Left hindlimb (tissue), 1 donor: ENCODE data around the gene ZNF324B.
"Not testable (repeated sequence)": the region's sequence is repeated elsewhere in the genome, so short reads cannot be mapped to it uniquely, and the experiment has no call there.

Experiments used
- DNase-seq: peaks from one replicate; pipeline ENCODE4 v3.0.0-alpha.2; 2018

The ZNF324B gene

DNA sequence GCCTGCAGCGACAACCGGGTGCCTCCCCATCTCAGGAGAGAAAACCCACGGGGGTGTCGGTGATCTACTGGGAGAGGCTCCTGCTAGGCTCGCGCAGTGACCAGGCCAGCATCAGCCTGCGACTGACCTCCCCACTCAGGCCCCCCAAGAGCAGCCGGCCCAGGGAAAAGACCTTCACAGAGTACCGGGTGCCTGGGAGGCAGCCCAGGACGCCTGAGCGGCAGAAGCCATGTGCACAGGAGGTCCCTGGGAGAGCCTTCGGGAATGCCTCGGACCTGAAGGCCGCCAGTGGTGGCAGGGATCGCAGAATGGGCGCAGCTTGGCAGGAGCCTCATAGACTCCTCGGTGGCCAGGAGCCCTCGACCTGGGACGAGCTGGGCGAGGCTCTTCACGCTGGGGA, 3.9 kb downstream of the ZNF324B start:
- DNase-seq: no peak

DNA sequence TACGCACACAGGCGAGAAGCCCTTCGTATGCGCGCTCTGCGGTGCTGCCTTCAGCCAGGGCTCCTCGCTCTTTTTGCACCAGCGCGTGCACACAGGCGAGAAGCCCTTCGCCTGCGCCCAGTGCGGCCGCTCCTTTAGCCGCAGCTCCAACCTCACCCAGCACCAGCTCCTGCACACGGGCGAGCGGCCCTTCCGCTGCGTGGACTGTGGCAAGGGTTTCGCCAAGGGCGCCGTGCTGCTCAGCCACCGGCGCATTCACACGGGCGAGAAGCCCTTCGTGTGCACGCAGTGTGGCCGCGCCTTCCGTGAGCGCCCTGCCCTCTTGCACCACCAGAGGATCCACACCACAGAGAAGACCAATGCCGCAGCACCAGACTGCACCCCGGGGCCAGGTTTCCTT, 4.7 kb downstream of the ZNF324B start:
- DNase-seq: no peak

DNA sequence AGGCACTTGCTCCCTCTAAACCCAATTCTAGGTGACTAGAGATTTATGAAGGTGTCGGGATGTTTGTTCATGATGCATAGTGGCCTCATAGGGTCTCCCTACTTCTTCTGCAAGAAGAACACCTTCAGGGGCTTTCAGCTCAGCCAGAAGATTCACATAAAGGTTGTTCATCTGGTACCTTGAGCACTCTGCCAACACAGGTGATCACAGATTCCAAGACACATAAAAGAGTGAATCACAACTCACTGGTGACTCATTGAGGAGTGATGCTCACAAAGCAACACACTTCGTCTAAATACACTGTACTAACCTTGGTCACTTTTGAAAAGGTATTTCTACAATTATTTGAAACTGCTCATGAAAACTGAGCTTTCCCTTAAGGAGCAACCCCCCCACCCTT, 8.6 kb downstream of the ZNF324B start:
- no peak for DNase-seq

DNA sequence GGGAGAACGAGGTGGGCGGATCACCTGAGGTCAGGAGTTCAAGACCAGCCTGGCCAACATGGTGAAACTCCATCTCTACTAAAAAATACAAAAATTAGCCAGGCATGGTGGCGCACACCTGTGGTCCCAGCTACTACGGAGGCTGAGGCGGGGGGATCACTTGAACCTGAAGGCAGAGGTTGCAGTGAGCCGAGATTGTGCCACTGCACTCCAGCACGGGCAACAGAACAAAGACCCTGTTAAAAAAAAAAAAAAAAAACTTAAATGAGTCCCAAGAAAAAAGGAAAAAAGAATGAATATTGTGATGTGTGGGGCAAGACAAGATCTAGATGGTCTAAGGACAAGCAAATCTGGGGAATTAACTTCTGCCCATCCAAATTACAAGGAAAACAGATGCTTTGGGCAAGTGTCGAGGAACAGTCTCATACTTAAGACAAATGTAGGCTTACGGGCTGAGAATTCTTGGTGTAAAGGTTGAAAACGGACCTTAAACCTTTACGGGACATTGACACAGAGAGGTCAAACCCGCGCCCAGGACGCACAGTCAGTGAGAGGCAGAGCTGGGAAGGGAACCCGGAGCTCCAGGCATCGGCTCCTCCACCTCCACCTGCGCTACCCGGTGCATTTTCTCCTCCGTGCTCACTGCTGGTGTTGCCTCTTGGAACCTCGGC, 14.8 kb downstream of the ZNF324B start:
- DNase-seq: no peak

DNA sequence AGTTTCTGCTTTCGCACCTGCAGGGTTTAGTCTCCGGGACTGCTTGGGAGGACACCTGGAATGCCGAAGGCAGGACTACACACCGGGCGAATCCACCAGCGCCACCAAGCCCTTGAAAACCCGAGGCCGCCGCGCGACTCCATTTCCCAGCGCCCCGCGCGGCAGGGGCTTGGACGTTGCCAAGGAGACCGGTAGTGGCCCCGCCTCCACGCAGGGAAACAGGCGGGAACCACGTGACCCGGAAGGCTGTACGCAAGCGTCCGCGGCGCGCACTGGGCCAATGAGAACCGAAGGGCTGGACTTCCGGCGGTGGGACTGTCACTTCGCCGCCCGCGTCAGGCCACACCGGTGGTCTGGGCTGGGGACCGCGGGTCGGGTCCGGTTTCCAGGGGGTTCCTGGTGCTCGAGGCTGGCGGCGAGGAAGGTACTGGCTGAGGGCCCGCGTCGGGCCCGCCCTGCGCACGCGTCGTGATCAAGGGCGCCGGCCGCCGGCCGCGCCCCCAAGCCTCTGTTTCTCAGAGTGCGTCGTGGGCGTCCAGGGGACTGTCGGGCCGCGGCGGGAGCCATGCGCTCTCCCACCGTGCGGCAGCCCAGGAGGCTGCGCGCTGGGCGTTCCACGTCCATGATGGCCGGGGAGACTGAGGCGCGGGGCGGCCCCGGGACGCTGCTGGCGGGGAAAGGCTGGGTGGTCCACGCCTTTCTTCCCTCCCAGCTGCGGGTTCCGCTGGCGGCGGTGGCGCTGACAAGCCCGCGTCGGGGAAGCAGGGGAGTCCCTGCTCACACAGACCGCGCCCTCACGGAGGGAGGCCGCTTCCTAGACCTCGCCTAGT, 15.6 kb downstream of the ZNF324B start, which contains the start of gene ZNF324:
ZNF324 (plus strand) TSS at position 321 of the 830 bp plus-strand sequence. CDS start 2,106 bp downstream, outside the sequence.
- DNase-seq: peak; percentile 98

DNA sequence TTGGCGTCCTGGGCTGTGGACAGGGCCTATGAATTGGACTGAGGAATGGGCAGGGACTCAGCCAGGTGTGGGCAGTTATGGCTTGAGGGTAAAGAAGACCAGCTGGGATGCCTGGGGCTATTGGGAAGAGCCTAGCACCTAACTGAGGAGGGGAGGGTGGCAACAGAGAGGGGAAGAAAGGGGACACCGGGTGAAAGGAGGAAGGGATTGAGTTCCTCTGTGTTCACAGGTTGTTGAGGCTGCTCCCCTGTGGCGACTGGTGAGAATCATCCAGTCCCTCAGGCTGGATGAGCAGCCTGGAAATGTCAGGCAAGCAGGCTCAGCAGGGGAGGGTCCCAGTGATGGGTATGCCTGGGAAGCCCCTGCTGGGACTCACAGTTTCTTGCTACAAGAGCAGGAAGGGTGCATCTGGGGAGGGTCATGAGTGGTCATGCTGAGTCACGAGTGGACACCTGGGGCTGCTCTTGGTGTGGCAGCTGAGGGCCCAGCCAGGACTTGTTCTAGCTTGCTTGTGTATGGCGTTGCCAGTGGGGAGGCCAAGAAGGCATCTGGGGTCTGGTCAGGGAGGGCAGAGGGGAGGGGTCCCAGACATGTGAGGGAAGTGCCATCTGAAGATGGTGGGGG, 16.9 kb downstream of the ZNF324B start:
- DNase-seq: no peak

DNA sequence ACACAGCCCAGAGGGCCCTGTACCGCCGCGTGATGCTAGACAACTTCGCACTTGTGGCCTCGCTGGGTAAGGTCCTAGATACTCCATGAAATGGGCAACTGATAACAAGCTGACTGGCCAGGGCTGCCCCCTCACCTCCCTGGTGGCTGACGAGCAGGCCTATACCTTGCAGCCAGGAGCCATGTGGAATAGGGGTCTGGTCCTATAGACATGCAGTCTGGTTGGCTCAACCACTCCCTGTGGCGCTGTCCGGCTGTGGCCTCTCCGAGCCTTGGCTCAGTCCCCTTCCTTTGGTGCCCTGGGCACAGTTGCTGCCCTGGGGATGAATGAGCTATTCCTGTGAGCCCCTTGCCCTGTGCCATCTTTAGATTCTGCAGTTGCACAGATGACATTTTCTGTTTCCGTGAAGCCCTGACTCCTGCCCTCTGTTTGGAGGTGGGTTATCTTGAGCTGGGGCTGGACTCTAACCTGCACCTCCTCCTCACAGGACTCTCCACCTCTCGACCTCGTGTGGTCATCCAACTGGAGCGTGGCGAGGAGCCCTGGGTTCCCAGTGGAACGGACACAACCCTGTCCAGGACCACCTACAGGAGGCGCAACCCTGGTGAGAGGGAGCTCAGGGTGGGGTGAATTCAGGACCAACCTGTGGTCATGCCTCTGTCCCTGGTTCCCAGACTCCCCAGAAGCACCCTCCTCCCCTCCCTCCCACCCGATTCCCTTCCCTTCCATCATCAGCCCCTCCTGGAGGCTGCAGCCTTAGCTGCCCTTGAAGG, 18.0 kb downstream of the ZNF324B start:
- DNase-seq: no peak

DNA sequence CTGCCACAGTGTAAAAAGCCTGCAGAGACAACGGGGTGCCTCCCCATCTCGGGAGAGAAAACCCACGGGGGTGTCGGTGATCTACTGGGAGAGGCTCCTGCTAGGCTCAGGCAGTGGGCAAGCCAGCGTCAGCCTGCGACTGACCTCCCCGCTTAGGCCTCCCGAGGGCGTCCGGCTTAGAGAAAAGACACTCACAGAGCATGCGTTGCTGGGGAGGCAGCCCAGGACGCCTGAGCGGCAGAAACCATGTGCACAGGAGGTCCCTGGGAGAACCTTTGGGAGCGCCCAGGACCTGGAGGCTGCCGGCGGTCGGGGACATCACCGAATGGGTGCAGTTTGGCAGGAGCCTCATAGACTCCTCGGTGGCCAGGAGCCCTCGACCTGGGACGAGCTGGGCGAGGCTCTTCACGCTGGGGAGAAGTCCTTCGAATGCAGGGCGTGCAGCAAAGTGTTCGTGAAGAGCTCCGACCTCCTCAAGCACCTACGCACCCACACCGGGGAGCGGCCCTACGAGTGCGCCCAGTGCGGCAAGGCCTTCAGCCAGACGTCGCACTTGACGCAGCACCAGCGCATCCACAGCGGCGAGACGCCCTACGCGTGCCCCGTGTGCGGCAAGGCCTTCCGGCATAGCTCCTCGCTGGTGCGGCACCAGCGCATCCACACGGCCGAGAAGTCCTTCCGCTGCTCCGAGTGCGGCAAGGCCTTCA, 19.6 kb downstream of the ZNF324B start:
- not testable (repeated sequence) for DNase-seq

DNA sequence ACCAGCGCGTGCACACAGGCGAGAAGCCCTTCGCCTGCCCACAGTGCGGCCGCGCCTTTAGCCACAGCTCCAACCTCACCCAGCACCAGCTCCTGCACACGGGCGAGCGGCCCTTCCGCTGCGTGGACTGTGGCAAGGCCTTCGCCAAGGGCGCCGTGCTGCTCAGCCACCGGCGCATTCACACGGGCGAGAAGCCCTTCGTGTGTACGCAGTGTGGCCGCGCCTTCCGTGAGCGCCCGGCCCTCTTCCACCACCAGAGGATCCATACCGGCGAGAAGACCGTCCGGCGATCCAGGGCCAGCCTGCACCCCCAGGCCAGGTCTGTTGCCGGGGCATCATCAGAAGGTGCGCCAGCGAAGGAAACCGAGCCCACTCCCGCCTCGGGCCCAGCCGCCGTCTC, 20.3 kb downstream of the ZNF324B start:
- no peak for DNase-seq

DNA sequence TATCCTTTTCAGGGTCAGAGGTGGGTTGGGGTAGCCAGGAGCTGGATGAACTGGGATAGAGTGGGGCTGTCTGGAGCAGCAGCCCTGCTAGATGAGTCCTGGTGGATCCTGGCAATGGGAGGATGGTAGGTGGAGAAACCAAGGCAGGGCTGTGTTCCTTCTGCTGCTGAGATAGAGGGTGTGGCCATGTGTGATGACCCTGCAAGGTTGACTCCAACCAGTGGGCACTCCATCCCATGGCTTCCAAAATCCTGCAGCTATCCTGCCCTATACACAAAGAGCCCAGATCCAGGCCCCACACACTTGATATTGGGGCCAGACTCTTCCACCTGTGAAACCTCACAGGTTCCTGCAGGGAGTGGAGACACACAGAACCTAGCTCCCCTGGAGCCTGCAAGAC, 22.4 kb downstream of the ZNF324B start:
- no peak for DNase-seq

DNA sequence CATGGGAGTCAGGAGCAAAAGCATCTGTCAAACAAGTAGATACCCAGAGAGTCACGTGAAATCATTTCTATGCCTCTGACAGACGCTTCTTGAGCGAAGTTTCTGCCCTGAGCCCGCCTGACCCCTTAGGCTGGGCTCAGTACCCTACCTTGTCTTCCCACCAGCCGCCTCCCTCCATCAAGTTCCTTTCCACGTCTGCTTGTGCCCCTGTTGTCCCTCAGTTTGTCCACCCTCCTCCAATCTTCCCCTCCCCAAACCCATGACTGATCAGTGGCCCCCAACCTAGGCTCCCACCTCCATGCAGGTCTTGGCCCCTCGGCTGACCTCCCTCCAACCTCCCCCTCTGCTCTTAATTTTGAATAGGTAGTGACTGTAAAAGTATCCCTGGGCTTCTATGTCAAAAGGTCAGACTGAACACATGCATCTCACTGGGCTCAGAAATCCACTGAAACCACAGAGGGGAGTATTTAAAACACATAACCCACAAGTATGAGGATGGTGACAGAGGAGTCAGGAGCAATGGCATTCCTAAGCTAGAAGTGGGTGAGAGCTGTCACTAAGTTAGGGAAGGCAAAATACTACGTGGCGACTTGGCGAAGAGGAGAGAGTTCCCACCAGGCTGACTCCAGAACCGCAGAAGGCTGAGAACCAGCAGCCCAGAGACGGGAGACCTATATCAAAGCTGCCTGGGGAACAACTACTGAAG, 23.0 kb downstream of the ZNF324B start:
- DNase-seq: no peak

DNA sequence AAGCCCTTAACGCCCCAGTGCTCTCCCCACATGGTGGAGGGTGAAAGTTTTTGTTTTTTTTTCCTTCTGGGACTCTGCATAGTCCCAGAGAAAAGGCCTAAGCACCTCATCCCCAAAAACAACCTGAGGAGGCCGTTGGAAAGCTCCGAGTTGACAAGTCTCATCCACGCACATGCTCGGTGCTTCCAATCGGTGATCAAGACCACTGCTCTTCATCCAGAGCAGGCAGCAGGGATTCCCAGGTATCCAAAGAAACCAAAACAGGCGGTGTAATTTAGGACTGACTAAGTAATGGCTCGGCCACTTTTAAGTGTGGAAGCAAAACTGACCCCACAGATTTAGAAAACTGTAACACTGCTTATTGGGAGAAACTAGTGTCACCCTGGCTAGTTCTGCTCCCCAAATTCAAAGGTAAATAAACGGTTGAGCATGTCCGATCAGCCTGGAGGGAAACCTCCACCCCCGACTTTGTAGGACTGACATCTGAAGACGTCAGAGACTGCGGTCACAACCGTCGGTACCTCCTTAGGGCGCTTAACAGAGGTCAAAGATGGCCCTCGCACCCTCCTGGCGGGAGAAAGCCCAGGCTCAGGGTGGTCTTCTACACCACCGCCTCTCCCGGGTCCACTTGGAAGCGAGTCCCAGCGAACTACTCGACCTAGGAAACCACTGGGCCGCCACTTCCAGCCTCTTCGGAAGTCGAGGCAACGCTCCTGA, 23.7 kb downstream of the ZNF324B start:
- DNase-seq: no peak

DNA sequence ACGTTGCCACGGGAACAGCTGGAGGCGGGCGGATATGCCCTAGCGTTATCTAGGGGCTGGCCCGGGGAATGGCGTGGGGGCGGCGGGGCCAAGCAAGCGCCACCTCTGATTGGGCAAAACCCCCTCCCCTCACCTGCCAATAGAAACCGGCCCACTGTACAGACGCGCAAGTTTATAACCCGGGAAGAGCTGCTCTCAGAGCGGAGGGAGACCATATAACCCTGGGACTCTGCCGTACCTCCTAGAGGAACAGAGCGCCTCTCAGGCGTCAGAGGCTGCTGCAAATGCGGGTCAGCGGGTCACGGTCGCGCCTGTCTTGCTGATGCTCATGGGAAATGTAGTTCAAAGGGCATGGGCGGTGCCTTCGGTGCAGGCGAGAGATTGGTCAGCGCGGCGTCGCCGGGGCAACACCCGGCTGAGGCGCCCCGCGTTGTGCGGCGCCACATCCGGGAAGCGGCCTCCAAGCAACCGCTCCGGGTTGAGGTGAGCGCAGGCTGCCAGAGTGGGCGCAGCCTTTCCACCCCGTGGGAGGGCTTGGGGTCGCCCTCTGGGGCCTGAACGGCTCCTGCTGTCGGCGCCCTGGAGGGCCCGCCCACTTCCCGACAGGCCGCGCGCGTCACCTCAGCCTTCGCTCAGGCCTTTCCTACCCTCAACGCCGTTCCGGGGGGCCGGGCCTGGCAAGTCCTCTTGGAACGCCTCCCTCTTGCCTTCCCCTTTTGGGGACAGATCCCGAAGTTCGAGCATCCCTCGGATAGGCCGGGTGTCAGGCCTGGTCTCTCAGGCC, 24.5 kb downstream of the ZNF324B start, which contains the start of gene ZNF446:
ZNF446 (plus strand) TSS at position 639 of the 784 bp plus-strand sequence. CDS start 867 bp downstream, outside the sequence.
- DNase-seq: peak; percentile 97

DNA sequence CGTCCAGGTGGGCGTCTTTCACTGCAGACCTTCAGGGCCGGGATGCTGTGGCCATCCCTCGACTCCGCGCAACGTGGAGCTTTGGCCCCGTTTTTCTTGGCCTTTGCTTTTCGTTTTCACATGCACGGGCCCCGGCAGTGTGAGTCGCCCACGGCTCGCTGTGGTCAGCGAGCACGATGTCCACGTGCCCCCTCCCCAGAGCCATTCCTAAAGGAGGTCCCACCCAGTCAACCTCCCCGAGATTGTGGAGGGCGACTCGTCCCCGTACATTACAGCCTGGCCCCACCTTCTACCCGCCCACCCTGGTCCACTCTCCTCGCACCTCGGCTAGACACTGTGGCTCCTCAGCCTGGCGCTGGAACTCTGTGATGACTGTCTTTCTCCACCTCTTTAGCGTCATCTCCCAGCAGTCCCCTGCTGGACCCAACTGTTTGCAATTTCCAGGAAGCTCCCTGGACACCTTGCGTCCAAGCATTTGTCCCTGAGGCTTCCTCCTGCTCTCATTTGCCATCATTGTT, 25.1 kb downstream of the ZNF324B start:
- DNase-seq: no peak

DNA sequence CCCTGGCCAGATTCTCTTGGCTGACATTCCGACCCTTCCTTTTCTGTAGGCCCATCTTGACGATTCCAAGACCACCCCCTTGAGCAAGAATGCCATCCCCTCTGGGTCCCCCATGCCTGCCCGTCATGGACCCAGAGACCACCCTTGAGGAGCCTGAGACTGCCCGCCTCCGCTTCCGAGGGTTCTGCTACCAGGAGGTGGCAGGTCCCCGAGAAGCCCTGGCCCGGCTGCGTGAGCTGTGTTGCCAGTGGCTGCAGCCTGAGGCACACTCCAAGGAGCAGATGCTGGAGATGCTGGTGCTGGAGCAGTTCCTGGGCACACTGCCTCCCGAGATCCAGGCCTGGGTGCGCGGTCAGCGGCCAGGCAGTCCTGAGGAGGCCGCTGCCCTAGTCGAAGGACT, 25.7 kb downstream of the ZNF324B start:
- no peak for DNase-seq

DNA sequence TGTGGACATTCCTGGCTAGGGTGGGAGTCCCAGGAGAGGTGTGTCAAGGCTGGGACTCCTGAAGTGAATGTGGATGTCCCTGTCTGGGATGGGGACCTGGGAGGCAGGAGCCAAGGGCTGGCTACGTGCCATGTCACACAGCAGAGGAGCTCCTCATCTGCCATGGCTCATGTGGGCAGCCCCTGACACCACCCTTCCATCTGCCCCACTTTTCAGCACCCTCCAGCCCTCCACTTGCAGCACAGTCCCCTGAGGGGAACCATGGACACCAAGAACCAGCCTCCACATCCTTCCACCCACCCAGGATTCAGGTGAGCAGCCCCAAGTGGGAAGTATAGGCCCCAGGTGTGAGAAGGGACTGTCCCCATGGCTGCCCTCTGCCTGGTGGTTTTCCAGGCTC, 26.4 kb downstream of the ZNF324B start:
- DNase-seq: no peak

DNA sequence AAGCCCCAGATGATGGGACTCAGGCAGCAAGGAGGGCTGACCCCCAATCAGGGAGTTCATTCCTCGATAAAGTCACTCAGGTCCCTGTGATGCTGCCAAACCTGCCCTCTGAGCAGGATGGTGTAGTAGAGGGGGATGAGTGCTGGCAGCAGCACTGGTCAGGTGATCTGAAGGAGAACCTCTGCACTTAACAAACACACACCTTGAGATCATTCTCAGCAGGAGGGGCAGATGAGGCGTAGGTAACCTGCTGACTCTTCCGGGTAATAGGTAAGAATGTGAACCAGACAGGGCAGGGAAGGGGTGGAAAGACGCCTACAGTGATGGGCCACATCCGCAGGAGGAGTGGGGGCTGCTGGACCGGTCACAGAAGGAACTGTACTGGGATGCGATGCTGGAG, 27.9 kb downstream of the ZNF324B start:
- no peak for DNase-seq

DNA sequence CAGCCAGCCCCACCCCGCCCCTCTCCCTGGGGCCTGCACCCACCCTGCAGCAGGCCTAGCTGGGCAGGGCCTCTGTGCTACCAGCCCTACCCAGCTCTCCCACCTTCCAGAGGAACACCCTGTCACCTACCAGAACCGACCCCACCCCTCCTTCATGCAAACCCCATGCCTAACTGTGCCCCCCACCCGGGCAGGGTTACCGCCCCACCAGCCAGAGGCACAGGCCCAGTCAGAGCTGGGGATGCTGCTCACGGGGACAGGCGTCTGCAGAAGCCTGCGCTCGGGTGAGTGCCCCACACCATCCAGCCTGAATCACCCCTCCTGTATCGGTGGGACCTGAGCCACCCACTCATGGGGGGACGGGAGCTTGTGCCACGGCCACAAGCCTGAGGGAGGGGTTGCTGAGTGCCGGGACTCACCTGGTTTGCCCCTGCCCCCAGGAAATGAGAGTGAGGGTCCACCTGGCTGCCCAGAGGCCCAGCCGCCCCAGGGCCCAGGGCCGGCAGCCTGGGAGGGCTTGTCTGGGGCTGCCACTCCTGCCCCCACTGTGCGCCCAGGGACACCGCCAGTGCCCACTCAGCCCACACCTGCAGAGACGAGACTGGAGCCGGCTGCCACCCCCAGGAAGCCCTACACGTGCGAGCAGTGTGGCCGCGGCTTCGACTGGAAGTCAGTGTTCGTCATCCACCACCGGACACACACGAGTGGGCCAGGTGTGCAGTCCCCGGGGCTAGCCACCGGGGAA, 28.5 kb downstream of the ZNF324B start:
- no peak for DNase-seq

DNA sequence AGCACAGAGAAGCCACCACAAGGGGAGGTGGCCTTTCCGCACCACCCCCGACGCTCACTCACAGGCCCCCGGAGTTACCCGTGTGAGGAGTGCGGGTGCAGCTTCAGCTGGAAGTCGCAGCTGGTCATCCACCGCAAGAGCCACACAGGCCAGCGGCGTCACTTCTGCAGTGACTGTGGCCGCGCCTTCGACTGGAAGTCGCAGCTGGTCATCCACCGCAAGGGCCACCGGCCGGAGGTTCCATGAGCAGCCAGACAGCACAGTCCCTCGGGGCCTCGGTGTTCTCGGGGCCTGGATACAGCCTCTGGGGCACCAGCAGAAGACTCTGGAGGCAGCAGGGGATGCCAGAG, 29.0 kb downstream of the ZNF324B start:
- DNase-seq: no peak
